Measurements from ENCODE around the gene TMEM238L. TPM values are rescaled to one million over a fixed set of nuclear protein-coding genes. Genes with fewer than 3 reads are reported as not detected.

TMEM238L gene
- total and polyA plus RNA-seq, 2 donors (not counting 3 experiments of a cell fraction or from before 2014, with no cell fraction given) = not detected

- FAIRE-seq = no peak
- CTCF ChIA-PET = interaction anchor here (0.7 kb wide), 1 partner anchor 65 kb away, joined by 3 read pairs; no protein-coding TSS in a partner anchor
These were observed 5.0 kb downstream of the TMEM238L start for GRCh38 chr17:10798910-10799309.

More at GRCh38 chr17:10798910-10799309, 5.0 kb downstream of the TMEM238L start:
- POLR2A ChIA-PET = no interaction called here
- no peaks in the 10 kb centered on the region for H3K27me3 ChIP-seq (ENCODE audit: control insufficient read depth in 2 of 2, insufficient read depth in 2 of 2, low read length in 2 of 2)
- H3K9me3 ChIP-seq (replicated peaks; ENCODE audit: control insufficient read depth, insufficient read depth, low read length) = no peaks in the 10 kb centered on the region
- H3K4me2 ChIP-seq (ENCODE audit: insufficient read depth, low read length) = no peak overlapping the region
- DNase-seq (ENCODE audit: low read depth, low spot score) = no peak
- H3K27ac ChIP-seq (ENCODE audit: insufficient read depth, low read depth, low read length) = no peak overlapping the region
- no peaks in the 10 kb centered on the region for H3K79me2 ChIP-seq (ENCODE audit: control insufficient read depth, insufficient read depth, low read length)
- H3K4me3 ChIP-seq (replicated peaks in 1 of 3; ENCODE audit: insufficient read depth in 1 of 3, low read depth in 1 of 3, low read length in 3 of 3) = no peak overlapping the region
- dilution Hi-C loops (cut with MboI; ENCODE audit: extremely low pct_ligation_motif_present, low sequenced_read_pairs) (no loop called here), intact Hi-C loops (cut with micrococcal nuclease) (no loop called here)
- no peaks in the 10 kb centered on the region for H3K4me1 ChIP-seq (ENCODE audit: control insufficient read depth, extremely low read depth, insufficient read depth, low read length)
- no peak for TF ChIP-seq POLR2A (IDR thresholded peaks at IDR 0.05; ENCODE audit: low read depth, low read length)
- TF ChIP-seq, protein P1, sequence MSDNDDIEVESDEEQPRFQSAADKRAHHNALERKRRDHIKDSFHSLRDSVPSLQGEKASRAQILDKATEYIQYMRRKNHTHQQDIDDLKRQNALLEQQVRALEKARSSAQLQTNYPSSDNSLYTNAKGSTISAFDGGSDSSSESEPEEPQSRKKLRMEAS (IDR thresholded peaks at IDR 0.05; ENCODE audit: insufficient read depth, insufficient read length) = no peak
- no peak for TF ChIP-seq GATA2 (IDR thresholded peaks at IDR 0.05; ENCODE audit: insufficient read depth, insufficient read length, low read depth, low read length)
- TF ChIP-seq JUN (IDR thresholded peaks at IDR 0.05; ENCODE audit: borderline replicate concordance, insufficient read depth, insufficient read length, low read depth) = no peak
- TF ChIP-seq POLR2AphosphoS5 (IDR thresholded peaks at IDR 0.05; ENCODE audit: insufficient read depth, low read depth, low read length) = no peak
- no peak for TF ChIP-seq MYC (IDR thresholded peaks at IDR 0.05; ENCODE audit: low read depth, low read length)
- TF ChIP-seq EZH2 (IDR thresholded peaks at IDR 0.05; ENCODE audit: borderline replicate concordance, low read depth, low read length, severe bottlenecking) = no peak
- TF ChIP-seq FOS (IDR thresholded peaks at IDR 0.05; ENCODE audit: borderline replicate concordance, insufficient read depth, low read length) = no peak
- TF ChIP-seq, protein P2, sequence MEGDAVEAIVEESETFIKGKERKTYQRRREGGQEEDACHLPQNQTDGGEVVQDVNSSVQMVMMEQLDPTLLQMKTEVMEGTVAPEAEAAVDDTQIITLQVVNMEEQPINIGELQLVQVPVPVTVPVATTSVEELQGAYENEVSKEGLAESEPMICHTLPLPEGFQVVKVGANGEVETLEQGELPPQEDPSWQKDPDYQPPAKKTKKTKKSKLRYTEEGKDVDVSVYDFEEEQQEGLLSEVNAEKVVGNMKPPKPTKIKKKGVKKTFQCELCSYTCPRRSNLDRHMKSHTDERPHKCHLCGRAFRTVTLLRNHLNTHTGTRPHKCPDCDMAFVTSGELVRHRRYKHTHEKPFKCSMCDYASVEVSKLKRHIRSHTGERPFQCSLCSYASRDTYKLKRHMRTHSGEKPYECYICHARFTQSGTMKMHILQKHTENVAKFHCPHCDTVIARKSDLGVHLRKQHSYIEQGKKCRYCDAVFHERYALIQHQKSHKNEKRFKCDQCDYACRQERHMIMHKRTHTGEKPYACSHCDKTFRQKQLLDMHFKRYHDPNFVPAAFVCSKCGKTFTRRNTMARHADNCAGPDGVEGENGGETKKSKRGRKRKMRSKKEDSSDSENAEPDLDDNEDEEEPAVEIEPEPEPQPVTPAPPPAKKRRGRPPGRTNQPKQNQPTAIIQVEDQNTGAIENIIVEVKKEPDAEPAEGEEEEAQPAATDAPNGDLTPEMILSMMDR (IDR thresholded peaks at IDR 0.05; ENCODE audit: extremely low read depth in 1 of 2, insufficient read depth in 1 of 2, low read depth in 1 of 2, low read length in 2 of 2) = no peak
- H2AFZ ChIP-seq (ENCODE audit: low read depth, low read length) = no peak overlapping the region
- no peaks in the 10 kb centered on the region for H3K36me3 ChIP-seq (ENCODE audit: control insufficient read depth in 2 of 2, extremely low read depth in 1 of 2, insufficient read depth in 2 of 2, low read length in 2 of 2)
- no peak overlapping the region for H3K9ac ChIP-seq (replicated peaks; ENCODE audit: extremely low read depth, insufficient read depth, low read length)
- no peaks in the 10 kb centered on the region for H4K20me1 ChIP-seq (replicated peaks; ENCODE audit: control insufficient read depth, extremely low read depth, insufficient read depth, low read length)
- BruUV-seq (replicated peaks) = no TSS peak
- H3K9me1 ChIP-seq (replicated peaks; ENCODE audit: control insufficient read depth, extremely low read depth, insufficient read depth, low read length) = no peaks in the 10 kb centered on the region

All from endothelial cell of umbilical vein (primary cell).